ENCODE data around the gene MCM7.

DNA sequence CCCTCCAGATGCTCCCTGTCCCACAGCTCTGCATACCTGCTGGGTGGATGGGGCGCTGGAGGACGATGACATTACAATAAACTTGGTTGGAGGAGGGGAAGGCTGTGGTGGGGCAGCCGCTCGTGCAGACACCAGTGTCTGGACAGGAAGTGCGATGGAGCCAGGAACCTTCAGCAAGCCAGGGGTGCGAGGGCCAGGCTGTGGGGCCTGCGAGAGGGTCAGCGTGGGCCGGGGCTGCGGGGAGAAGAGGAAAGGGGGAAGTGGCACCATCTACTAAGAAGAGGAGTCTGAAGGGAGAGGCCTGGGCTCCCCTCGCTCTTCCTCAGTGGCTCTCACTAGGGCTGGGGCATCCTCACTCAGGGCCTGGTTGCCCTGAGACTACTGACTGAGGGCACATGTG is 6.7 kb upstream of the MCM7 start:
- TF ChIP-seq, protein P1, sequence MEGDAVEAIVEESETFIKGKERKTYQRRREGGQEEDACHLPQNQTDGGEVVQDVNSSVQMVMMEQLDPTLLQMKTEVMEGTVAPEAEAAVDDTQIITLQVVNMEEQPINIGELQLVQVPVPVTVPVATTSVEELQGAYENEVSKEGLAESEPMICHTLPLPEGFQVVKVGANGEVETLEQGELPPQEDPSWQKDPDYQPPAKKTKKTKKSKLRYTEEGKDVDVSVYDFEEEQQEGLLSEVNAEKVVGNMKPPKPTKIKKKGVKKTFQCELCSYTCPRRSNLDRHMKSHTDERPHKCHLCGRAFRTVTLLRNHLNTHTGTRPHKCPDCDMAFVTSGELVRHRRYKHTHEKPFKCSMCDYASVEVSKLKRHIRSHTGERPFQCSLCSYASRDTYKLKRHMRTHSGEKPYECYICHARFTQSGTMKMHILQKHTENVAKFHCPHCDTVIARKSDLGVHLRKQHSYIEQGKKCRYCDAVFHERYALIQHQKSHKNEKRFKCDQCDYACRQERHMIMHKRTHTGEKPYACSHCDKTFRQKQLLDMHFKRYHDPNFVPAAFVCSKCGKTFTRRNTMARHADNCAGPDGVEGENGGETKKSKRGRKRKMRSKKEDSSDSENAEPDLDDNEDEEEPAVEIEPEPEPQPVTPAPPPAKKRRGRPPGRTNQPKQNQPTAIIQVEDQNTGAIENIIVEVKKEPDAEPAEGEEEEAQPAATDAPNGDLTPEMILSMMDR (IDR thresholded peaks at IDR 0.05) = no peak
- no peak for TF ChIP-seq POLR2A (IDR thresholded peaks at IDR 0.05)

All from thyroid gland (tissue), 4 donors.